Measurements from ENCODE around the gene MPZL1.

- TF ChIP-seq CTCF (IDR thresholded peaks at IDR 0.05), result no peak
- no peak for TF ChIP-seq POLR2AphosphoS5 (IDR thresholded peaks at IDR 0.05; ENCODE audit: insufficient read depth in 1 of 2, low read depth in 1 of 2)
- TF ChIP-seq POLR2A (IDR thresholded peaks at IDR 0.05), result no peak
Observed at GRCh38 chr1:167815650-167816049, 93.9 kb downstream of the MPZL1 start.

All from vagina (tissue), 2 donors.